BJ (cell line): ENCODE measurements around the gene EFNA5. TPM values are rescaled to one million over a fixed set of nuclear protein-coding genes. Genes with fewer than 3 reads are reported as not detected.

ENCODE experiments used
- CTCF ChIA-PET: fragments of 350-600 bp; formaldehyde crosslinking; extraction: SDS; loops from one replicate; lab custom pipeline; 2021; ENCODE audit warnings: antibody characterized with exemption, inconsistent platforms; lab: Yijun Ruan, JAX
- POLR2A ChIA-PET: fragments of 300-600 bp; sonication (Branson Sonifier 250); formaldehyde crosslinking; extraction: SDS; loops from one replicate; lab custom pipeline; 2021; ENCODE audit warnings: antibody characterized with exemption; lab: Charles Lee
- DNase-seq: peaks from one replicate; pipeline ENCODE4 v3.0.0-alpha.2; 2011; ENCODE audit warnings: low read depth
- H3K27me3 ChIP-seq: 2 replicates; pipeline ENCODE4 v1.6.0; 2011; ENCODE audit warnings: low read length; ENCODE audit not compliant: control insufficient read depth, insufficient read depth
- H3K36me3 ChIP-seq: 2 replicates; pipeline ENCODE4 v1.5.1; 2011; ENCODE audit warnings: low read length; ENCODE audit not compliant: control insufficient read depth, insufficient read depth
- H3K4me3 ChIP-seq: 2 replicates; pipeline ENCODE4 v1.5.1; 2011; ENCODE audit warnings: low read depth, mild to moderate bottlenecking, control low read depth, low read length
- polyA plus RNA-seq: library from polyadenylated mRNA; depleted of rRNA; stranded (reverse); fragments of >200 nt; gene quantifications from 2 replicates; pipeline ENCODE4 v1.2.3, GENCODE V29; 2011
- TF ChIP-seq, protein P1 (sequence below): IDR thresholded peaks from 2 replicates; pipeline ENCODE4 v1.5.1; 2011; ENCODE audit warnings: low read depth, mild to moderate bottlenecking, control low read depth, inconsistent platforms, low read length, moderate library complexity; ENCODE audit not compliant: insufficient read depth

The EFNA5 gene
- polyA plus RNA-seq, 1 experiment: 0.67 TPM

- POLR2A ChIA-PET: no interaction called here
- Histone ChIP-seq H3K36me3 (no peaks in the 10 kb centered on the region), H3K27me3 (no peaks in the 10 kb centered on the region), H3K4me3 (no peak overlapping the region)
- TF ChIP-seq, protein P1, sequence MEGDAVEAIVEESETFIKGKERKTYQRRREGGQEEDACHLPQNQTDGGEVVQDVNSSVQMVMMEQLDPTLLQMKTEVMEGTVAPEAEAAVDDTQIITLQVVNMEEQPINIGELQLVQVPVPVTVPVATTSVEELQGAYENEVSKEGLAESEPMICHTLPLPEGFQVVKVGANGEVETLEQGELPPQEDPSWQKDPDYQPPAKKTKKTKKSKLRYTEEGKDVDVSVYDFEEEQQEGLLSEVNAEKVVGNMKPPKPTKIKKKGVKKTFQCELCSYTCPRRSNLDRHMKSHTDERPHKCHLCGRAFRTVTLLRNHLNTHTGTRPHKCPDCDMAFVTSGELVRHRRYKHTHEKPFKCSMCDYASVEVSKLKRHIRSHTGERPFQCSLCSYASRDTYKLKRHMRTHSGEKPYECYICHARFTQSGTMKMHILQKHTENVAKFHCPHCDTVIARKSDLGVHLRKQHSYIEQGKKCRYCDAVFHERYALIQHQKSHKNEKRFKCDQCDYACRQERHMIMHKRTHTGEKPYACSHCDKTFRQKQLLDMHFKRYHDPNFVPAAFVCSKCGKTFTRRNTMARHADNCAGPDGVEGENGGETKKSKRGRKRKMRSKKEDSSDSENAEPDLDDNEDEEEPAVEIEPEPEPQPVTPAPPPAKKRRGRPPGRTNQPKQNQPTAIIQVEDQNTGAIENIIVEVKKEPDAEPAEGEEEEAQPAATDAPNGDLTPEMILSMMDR: no peak
- CTCF ChIA-PET: no interaction called here
- DNase-seq: no peak
Observed at GRCh38 chr5:107636068-107636467, 34.7 kb downstream of the EFNA5 start.

DNA sequence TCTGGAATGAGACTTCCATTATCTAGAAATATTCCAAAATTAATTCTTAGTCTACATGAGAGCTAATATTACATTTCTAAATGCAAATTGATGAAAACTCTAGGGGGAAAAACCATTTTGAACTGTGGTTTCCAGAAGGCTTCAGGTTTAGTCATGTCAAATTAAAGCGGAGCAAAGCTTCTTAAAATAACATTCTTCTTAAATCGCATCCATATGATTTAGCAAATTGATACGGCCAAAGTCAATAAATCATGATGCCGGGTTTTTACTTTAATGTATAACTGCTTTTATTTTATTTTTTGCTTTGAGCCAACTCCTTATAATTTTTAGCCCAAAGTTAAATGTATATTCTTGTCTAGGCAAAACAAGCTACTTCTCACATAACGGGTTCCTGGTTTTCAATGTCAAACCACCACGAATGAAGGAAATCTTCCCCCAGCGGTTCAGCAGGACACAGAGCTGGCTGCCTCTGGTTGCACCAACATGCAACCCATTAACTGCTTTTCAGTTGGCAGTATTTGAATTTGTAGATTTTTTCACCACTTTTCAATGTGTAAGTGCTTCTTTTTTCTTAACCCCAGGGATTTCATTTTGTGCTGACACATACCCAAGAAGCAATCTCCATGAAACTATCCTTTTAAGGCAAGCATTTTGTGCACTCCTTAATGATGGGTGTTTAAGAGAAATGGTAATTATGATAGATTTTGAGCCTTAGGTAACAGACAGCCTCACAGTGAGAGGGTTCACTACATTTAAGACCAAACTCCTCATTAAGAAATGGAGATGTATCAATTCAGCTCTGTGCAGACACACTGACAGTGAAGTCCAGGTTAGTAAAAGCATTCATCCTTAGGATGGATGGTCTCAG is 35.5 kb downstream of the EFNA5 start:
- ChIA-PET CTCF (no interaction called here), POLR2A (no interaction called here)
- DNase-seq: no peak

GRCh38 chr5:107633171-107633901 is 37.4 kb downstream of the EFNA5 start:
- ChIA-PET POLR2A (no interaction called here), CTCF (interaction anchor here (0.7 kb wide), 1 partner anchor 18 kb away, joined by 4 read pairs; no protein-coding TSS in a partner anchor)
- Histone ChIP-seq H3K36me3 (no peaks in the 10 kb centered on the region), H3K27me3 (no peaks in the 10 kb centered on the region), H3K4me3 (no peak overlapping the region)
- no peak for DNase-seq
- TF ChIP-seq, protein P1: no peak

More for the DNA sequence above, 35.5 kb downstream of the EFNA5 start:
- TF ChIP-seq, protein P1: no peak
- H3K27me3 ChIP-seq: no peaks in the 10 kb centered on the region
- H3K4me3 ChIP-seq: no peak overlapping the region
- no peaks in the 10 kb centered on the region for H3K36me3 ChIP-seq

DNA sequence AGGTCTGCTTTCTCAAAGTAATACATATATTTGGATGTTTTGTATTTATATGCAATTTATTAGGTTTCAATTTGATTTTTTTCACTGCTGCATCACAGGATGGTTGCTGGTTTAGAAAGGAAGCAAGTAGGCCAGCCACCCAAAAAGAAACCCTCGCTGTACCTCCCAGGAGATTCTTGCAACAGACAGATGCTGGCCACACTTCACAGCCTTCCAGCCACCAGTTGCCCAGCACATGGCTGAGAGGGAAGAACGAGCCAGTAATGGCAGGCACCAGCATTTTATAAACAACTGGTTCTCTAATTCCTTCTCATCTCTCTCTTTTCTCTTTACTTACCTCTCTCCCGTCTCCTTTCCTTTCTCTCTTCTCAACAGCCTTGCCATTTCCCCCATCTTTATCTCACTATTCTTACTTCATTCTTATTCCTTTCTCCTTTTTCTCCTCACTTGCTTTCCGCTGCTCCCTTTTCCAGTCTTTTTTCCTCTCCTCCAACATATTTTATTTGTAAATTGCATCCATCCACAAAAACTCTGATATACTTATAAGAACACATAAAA is 38.9 kb downstream of the EFNA5 start:
- ChIA-PET POLR2A (no interaction called here), CTCF (no interaction called here)
- DNase-seq: no peak

More for the DNA sequence above, 38.9 kb downstream of the EFNA5 start:
- Histone ChIP-seq H3K4me3 (no peak overlapping the region), H3K36me3 (no peaks in the 10 kb centered on the region), H3K27me3 (no peaks in the 10 kb centered on the region)
- TF ChIP-seq, protein P1: no peak
